Neural progenitor cell (in vitro differentiated cells): ENCODE measurements around the gene ATP6V0D1. TPM values are rescaled to one million over a fixed set of nuclear protein-coding genes. Genes with fewer than 3 reads are reported as not detected.
A peak's percentile ranks its signal among the peaks of the same experiment; 100 is the strongest.

Experiments used
- DNase-seq: peaks from one replicate; pipeline ENCODE4 v3.0.0-alpha.2; 2016; ENCODE audit warnings: low spot score
- H2AFZ ChIP-seq: fragments of 200-600 bp; sonication (generic); replicated peaks from 2 replicates; pipeline ENCODE4 v1.6.1; 2016; ENCODE audit warnings: antibody characterized with exemption
- H3F3A ChIP-seq: fragments of 200-600 bp; sonication (generic); 2 replicates; pipeline ENCODE4 v1.6.1; 2016; ENCODE audit warnings: antibody characterized with exemption, low read depth
- H3K27ac ChIP-seq: fragments of 200-600 bp; sonication (generic); 2 replicates; pipeline ENCODE4 v1.5.1; 2016; ENCODE audit warnings: mild to moderate bottlenecking
- H3K27me3 ChIP-seq: fragments of 200-600 bp; sonication (generic); 2 replicates; pipeline ENCODE4 v1.6.1; 2016; ENCODE audit warnings: mild to moderate bottlenecking, moderate library complexity
- H3K36me3 ChIP-seq: fragments of 200-600 bp; sonication (generic); 2 replicates; pipeline ENCODE4 v1.5.1; 2016
- H3K4me1 ChIP-seq: fragments of 200-600 bp; sonication (generic); 2 replicates; pipeline ENCODE4 v1.6.1; 2016; ENCODE audit warnings: mixed run types
- H3K4me2 ChIP-seq: fragments of 200-600 bp; sonication (generic); 2 replicates; pipeline ENCODE4 v1.6.1; 2016
- H3K4me3 ChIP-seq: fragments of 200-600 bp; sonication (generic); 2 replicates; pipeline ENCODE4 v1.5.1; 2016
- H3K79me2 ChIP-seq: fragments of 200-600 bp; sonication (generic); 2 replicates; pipeline ENCODE4 v1.6.1; 2016; ENCODE audit warnings: low read depth
- H3K9ac ChIP-seq: fragments of 200-600 bp; sonication (generic); 2 replicates; pipeline ENCODE4 v1.6.1; 2016
- H3K9me3 ChIP-seq: fragments of 200-600 bp; sonication (generic); 2 replicates; pipeline ENCODE4 v1.5.1; 2016; ENCODE audit warnings: low read depth
- H4K20me1 ChIP-seq: fragments of 200-600 bp; sonication (generic); 2 replicates; pipeline ENCODE4 v1.6.1; 2016; ENCODE audit warnings: low read depth
- H3K27ac Mint-ChIP-seq: 3 replicates; pipeline ENCODE4 v1.8.0; 2021; ENCODE audit warnings: mixed read lengths
- H3K27me3 Mint-ChIP-seq: 2 replicates; pipeline ENCODE4 v1.8.0; 2022; ENCODE audit warnings: low read depth, mild to moderate bottlenecking, inconsistent platforms, moderate library complexity, mixed read lengths; ENCODE audit not compliant: insufficient read depth
- H3K36me3 Mint-ChIP-seq: 3 replicates; pipeline ENCODE4 v1.8.0; 2021; ENCODE audit warnings: mixed read lengths
- H3K4me1 Mint-ChIP-seq: 3 replicates; pipeline ENCODE4 v1.8.0; 2021; ENCODE audit warnings: mixed read lengths
- H3K4me3 Mint-ChIP-seq: 3 replicates; pipeline ENCODE4 v1.8.0; 2021; ENCODE audit warnings: mild to moderate bottlenecking, moderate library complexity, mixed read lengths
- H3K9me3 Mint-ChIP-seq: 3 replicates; pipeline ENCODE4 v1.8.0; 2020; ENCODE audit warnings: mixed read lengths
- CTCF ChIP-seq: fragments of 200-600 bp; sonication (generic); IDR thresholded peaks from 2 replicates; pipeline ENCODE4 v1.5.1; 2017; ENCODE audit warnings: antibody characterized with exemption, mild to moderate bottlenecking
- EZH2 ChIP-seq: fragments of 200-600 bp; sonication (generic); IDR thresholded peaks from 2 replicates; pipeline ENCODE4 v1.6.1; 2017; ENCODE audit warnings: antibody characterized with exemption, mild to moderate bottlenecking, moderate library complexity
- EZH2phosphoT487 ChIP-seq: fragments of 200-600 bp; sonication (generic); IDR thresholded peaks from 2 replicates; pipeline ENCODE4 v1.6.1; 2017; ENCODE audit warnings: antibody characterized with exemption
- total RNA-seq: library from RNA; depleted of rRNA; stranded (reverse); fragments of >200 nt; gene quantifications from 2 replicates; pipeline ENCODE4 v1.2.3, GENCODE V29; 2015; ENCODE audit warnings: low replicate concordance

ATP6V0D1 gene
- total RNA-seq, 1 donor from 2014 or later = 29.7 TPM

- Histone ChIP-seq H3K9ac (no peak overlapping the region), H3K27me3 (no peaks in the 10 kb centered on the region), H3K4me3 (no peak overlapping the region), H3K79me2 (no peaks in the 10 kb centered on the region), H2AFZ (no peak overlapping the region), H3K9me3 (no peaks in the 10 kb centered on the region), H3K27ac (no peak overlapping the region), H3K4me2 (no peak overlapping the region), H3K4me1 (peaks cover 7% of the 10 kb centered on the region), H3K36me3 (no peaks in the 10 kb centered on the region), H3F3A (no peaks in the 10 kb centered on the region), H4K20me1 (peaks cover 14% of the 10 kb centered on the region)
- no peak for TF ChIP-seq EZH2
- no peak for TF ChIP-seq EZH2phosphoT487
- TF ChIP-seq CTCF = no peak
- H3K9me3 Mint-ChIP-seq = no peaks in the 10 kb centered on the region
- H3K27me3 Mint-ChIP-seq = no peaks in the 10 kb centered on the region
- peak overlapping the region; percentile 70 for H3K27ac Mint-ChIP-seq
- no peaks in the 10 kb centered on the region for H3K36me3 Mint-ChIP-seq
- H3K4me1 Mint-ChIP-seq = peaks cover 8% of the 10 kb centered on the region
- no peak for DNase-seq
- H3K4me3 Mint-ChIP-seq = no peak overlapping the region
These were observed 35.9 kb downstream of the ATP6V0D1 start for GRCh38 chr16:67445126-67445426.

GRCh38 chr16:67444259-67445125, 36.5 kb downstream of the ATP6V0D1 start:
- Histone ChIP-seq H4K20me1 (peaks cover 14% of the 10 kb centered on the region), H3K9ac (no peak overlapping the region), H3K4me2 (no peak overlapping the region), H3K79me2 (no peaks in the 10 kb centered on the region), H3F3A (no peaks in the 10 kb centered on the region), H2AFZ (no peak overlapping the region), H3K4me3 (no peak overlapping the region), H3K27me3 (no peaks in the 10 kb centered on the region), H3K4me1 (peaks cover 7% of the 10 kb centered on the region), H3K9me3 (no peaks in the 10 kb centered on the region), H3K36me3 (no peaks in the 10 kb centered on the region), H3K27ac (no peak overlapping the region)
- peak; percentile 18 for TF ChIP-seq CTCF
- no peak for TF ChIP-seq EZH2
- Mint-ChIP-seq H3K4me1 (peaks cover 8% of the 10 kb centered on the region), H3K27me3 (no peaks in the 10 kb centered on the region), H3K36me3 (no peaks in the 10 kb centered on the region), H3K4me3 (no peak overlapping the region), H3K27ac (peak overlapping the region; percentile 70), H3K9me3 (no peaks in the 10 kb centered on the region)
- no peak for DNase-seq

GRCh38 chr16:67443265-67443664, 37.7 kb downstream of the ATP6V0D1 start:
- no peaks in the 10 kb centered on the region for H3K9me3 ChIP-seq
- Mint-ChIP-seq H3K9me3 (no peaks in the 10 kb centered on the region), H3K27me3 (peaks cover 2% of the 10 kb centered on the region), H3K27ac (peak overlapping the region; percentile 87), H3K36me3 (peaks cover 3% of the 10 kb centered on the region), H3K4me3 (no peak overlapping the region), H3K4me1 (peaks cover 8% of the 10 kb centered on the region)
- no peak overlapping the region for H3K27ac ChIP-seq
- no peak overlapping the region for H2AFZ ChIP-seq
- no peaks in the 10 kb centered on the region for H3K79me2 ChIP-seq
- no peaks in the 10 kb centered on the region for H3K36me3 ChIP-seq
- H3K27me3 ChIP-seq = no peaks in the 10 kb centered on the region
- DNase-seq = no peak
- H3F3A ChIP-seq = no peaks in the 10 kb centered on the region
- peaks cover 7% of the 10 kb centered on the region for H3K4me1 ChIP-seq
- no peak overlapping the region for H3K4me2 ChIP-seq
- no peak for TF ChIP-seq CTCF
- TF ChIP-seq EZH2 = no peak
- no peak for TF ChIP-seq EZH2phosphoT487
- H4K20me1 ChIP-seq = peaks cover 14% of the 10 kb centered on the region
- H3K9ac ChIP-seq = no peak overlapping the region
- H3K4me3 ChIP-seq = no peak overlapping the region
